IPS DF 19.7 (cell line): ENCODE data around the gene PRDM11.
"Not testable (repeated sequence)": the region's sequence is repeated elsewhere in the genome, so short reads cannot be mapped to it uniquely, and the experiment has no call there.

Source experiments
- DNase-seq: peaks from one replicate; pipeline ENCODE4 v3.0.0-alpha.2; 2013; ENCODE audit warnings: low read depth, low spot score

PRDM11 gene

DNA sequence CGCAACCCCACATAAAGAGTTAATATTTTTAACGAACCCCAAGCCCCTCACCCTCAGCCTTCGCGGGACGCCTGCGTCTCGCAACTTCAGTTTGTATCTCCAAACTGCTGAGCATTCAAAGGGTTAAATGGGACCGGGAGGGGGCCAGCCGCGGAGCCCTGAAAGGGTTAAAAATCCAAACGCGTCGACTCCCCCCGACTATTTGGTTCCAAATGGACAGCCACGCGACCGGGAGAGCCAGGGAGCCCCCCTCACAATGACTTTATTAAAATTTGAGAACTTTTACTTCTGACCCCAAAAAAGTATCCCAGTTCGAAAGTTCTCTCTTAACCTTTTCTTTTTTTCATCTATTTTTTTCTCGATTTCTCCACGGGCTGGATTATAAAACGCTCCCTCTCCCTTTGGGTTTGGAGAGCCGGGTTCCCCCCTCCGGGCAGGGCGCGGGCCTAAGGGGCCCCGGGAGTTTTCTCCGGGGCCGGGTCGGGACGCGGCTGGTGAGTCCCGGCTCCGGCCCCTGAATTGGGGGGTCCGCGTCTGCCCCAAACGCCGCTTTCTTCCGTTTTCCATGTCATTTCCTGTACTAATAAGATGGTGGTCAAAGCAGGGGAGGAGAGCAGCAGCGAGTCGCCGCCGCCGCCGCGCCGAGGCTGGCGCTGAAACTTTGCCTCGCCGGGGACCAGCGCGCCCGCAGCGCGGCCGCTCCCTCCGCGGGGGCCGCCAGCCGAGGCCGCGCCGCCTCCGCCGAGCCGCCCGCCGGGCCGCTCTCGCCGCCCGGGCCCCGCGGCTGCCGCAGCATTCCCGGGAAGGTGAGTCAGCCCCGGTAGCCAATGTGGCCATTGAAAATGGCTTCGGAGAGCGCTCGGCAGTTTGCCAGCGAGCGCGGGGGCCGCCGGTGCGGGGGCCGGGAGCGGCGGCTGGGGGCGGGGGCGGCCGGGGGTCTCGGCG, at the start of gene PRDM11:
Gene PRDM11, plus strand, starts transcription at position 568 of the 945 bp plus-strand sequence. CDS start 35,128 bp downstream, outside the sequence.
- DNase-seq: no peak

GRCh38 chr11:45097721-45098493, 48.5 kb upstream of the PRDM11 start:
- DNase-seq: no peak

- no peak for DNase-seq
Observed at GRCh38 chr11:45098929-45099328, 47.5 kb upstream of the PRDM11 start.

DNA sequence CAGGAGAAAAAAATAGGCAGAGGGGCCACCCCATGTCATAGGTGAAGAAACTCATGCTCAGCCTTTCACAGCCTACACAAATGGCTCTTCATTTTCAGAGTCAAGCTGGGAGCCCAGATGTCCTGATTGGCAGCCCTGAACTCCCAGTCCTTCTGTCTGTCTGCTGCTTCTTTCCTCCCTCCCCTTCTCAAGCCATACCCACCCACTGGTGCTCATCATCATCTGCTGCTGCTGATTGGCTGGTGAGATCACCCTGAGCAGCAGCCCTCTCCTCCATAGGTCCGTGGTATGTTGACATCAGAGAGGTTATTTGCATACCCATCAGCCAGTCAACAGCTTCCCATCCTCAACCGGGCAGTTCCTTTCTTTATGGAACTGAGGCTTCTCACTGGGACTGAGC, 46.1 kb upstream of the PRDM11 start:
- no peak for DNase-seq

GRCh38 chr11:45102361-45102809, 44.1 kb upstream of the PRDM11 start:
- DNase-seq: no peak

- DNase-seq: no peak
Observed at GRCh38 chr11:45102810-45103621, 43.4 kb upstream of the PRDM11 start.

DNA sequence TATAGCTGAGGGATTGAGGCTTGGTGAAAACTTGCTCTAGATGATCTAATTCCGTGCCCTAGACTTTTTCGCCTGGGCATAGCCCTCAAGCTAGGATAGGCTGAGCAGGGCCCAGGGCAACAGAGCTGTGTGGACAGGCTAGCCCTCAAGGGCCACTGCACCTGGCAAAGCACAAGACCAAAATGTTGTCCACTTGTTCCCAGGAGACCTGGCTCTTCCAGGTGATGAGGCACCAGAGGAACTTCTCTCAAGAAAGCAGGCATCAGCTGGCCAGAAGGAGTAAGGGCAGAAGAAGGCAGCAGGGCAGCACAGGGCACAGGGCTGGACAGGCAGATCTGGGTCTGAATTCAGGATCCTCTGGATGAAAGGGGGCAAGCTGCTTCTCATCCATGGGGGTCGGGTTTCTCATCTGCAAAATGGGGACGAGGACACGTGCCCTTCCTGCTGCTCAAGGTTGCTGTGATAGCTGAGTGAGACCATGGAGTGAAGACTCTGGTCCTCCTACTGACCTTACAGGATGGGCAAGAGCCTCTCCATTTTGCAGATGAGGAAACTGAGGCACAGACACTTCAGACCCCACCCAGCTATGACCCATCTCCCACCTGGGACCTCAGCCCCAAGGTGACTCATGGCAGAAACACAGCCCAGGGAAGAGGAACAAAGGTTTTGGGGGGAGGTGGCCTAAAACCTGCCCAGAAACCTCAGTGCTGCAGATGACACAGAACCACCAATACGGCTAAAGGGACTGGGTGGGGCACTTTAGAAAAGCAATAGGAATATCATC, 42.2 kb upstream of the PRDM11 start:
- no peak for DNase-seq

- no peak for DNase-seq
Observed at GRCh38 chr11:45104790-45105084, 41.7 kb upstream of the PRDM11 start.

GRCh38 chr11:45105233-45105983, 41.0 kb upstream of the PRDM11 start:
- DNase-seq: no peak

DNA sequence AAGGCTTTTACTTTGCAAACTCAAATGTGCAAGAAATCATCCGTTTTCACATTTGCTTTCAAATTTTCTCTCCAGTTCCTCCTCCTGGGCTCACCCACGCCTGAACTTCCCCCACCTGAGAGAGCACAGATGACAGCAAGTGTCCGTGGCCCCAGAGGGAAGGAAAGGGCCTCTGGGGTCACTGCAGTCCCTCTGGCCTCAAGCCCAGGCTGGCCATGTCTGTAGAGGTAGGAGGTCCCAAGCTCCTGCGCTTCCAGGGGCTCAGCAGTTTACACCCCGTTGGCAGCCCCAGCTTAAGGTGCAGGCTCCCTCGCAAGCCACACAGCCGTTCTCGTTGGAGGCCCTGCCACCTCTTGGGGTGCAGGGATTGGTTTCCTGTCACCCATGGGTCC, 40.5 kb upstream of the PRDM11 start:
- DNase-seq: no peak

DNA sequence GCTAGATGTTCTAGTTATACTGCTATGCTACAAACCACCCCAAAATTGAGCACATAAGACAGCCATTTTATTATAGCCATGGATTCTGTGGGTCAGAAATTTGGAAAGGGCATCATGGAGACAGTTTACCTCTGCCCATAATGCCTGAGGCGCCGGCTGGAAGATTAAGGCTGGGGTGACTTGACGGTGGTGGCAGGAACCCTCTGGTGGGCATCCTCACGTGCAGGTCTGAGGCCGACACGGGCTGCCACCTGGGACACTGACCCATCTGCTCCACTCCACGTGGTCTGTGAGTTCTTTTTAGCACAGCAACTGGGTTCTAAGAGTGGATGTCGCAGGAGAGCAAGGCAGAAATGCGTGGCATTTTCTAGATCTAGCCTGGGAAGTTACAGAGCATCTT, 40.0 kb upstream of the PRDM11 start:
- DNase-seq: no peak

DNA sequence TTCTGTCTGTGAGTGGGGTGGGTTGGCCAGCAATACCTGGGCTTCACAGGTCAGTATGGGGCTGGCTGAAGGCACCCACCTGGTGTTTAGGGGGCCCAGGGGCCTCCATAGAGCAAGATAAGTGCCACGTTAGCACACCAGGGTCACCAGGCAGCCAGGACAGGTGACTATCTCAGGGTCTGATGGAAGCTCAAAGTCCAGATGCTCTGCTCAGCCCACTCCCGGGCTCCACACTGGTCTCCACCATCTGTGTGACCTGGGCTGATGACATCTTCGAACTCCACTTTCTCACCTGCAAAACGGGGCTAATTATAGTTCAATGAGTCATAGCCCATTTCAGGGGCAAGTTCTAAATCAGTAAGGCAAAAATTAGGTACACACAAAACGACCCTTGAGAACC, 39.4 kb upstream of the PRDM11 start:
- no peak for DNase-seq

- no peak for DNase-seq
Observed at GRCh38 chr11:45108070-45109064, 38.1 kb upstream of the PRDM11 start.

- no peak for DNase-seq
Observed at GRCh38 chr11:45109400-45109799, 37.0 kb upstream of the PRDM11 start.

GRCh38 chr11:45110562-45110961, 35.9 kb upstream of the PRDM11 start:
- DNase-seq: peak; percentile 33

- no peak for DNase-seq
Observed at GRCh38 chr11:45113807-45114206, 32.6 kb upstream of the PRDM11 start.

DNA sequence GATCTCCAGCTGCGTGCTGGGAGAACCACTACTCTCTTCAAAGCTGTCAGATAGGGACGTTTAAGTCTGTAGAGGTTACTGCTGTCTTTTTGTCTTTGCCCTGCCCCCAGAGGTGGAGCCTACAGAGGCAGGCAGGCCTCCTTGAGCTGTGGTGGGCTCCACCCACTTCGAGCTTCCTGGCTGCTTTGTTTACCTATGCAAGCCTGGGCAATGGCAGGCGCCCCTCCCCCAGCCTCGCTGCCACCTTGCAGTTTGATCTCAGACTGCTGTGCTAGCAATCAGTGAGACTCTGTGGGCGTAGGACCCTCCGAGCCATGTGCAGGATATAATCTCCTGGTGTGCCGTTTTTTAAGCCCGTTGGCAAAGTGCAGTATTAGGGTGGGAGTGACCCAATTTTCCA, 18.6 kb upstream of the PRDM11 start:
- DNase-seq: not testable (repeated sequence)

DNA sequence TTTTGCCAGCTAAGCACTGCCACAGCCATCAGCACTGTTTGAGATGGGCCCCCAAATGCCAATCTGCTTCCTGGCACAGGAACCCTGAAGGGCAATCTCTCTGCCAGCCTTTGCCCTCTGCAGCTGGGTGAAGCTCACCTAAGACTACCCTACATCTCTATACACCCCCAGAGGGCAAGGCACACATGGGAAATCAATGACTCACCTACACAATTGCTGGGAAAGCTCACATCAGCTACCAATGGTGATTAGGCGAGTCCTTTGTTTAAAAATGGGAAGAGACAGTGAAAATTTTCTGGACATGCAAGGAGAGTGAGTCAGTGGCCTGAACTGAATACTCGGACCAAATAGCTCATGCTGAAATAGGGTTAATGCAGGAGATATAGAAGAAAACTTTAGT, 12.6 kb upstream of the PRDM11 start:
- no peak for DNase-seq

DNA sequence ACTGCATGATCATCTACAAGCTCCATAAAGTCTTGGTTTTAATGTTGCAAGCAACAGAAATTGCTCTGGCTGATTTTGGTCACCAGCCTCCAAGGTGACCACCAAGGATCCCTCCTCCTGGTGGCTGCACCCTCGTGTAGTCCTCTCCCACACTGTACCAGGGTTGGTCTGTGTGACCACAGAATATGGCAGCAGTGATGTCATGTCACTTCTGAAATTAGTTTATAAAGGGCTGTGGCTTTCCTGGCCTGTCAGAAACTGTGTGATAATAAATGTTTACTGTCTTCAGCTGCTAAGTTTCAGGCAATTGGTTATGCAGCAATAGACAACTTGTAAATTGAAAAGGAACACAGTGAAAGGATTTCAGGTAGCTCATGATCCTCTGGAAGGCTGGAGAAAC, 5.3 kb upstream of the PRDM11 start:
- DNase-seq: no peak
